Lung (tissue), 12 donors: ENCODE results near the gene RPL13A. TPM values are rescaled to one million over a fixed set of nuclear protein-coding genes. Genes with fewer than 3 reads are reported as not detected.

Experiments used
- ATAC-seq: fragments of 200-7000 bp; cut with Tn5 transposase; one replicate; pipeline ENCODE4 v1.9.1; 2020; ENCODE audit warnings: moderate number of reproducible peaks; ENCODE audit not compliant: insufficient read depth, low FRiP score
- DNase-seq, 3 donors: peaks; one replicate each; pipeline ENCODE4 v3.0.0-alpha.2; 2013 to 2017
- H3K27ac ChIP-seq, 2 donors: one replicate each; pipeline ENCODE4 v1.5.1; 2013; ENCODE audit warnings: mild to moderate bottlenecking in 2 of 2, moderate library complexity in 2 of 2, control low read depth in 1 of 2, inconsistent platforms in 1 of 2, low read depth in 1 of 2, low read length in 1 of 2
- H3K27me3 ChIP-seq, 3 donors: one replicate each; pipeline ENCODE4 v1.5.1; 2013; ENCODE audit warnings: low read length in 2 of 3; ENCODE audit not compliant: control insufficient read depth in 3 of 3, insufficient read depth in 3 of 3
- H3K36me3 ChIP-seq, 4 donors: one replicate each; pipeline ENCODE4 v1.5.1; 2013; ENCODE audit warnings: low read length in 4 of 4, mild to moderate bottlenecking in 1 of 4, moderate library complexity in 1 of 4; ENCODE audit not compliant: control insufficient read depth in 4 of 4, insufficient read depth in 4 of 4
- H3K4me1 ChIP-seq, 5 donors: one replicate each; pipeline ENCODE4 v1.5.1; 2013; ENCODE audit warnings: low read length in 5 of 5, mild to moderate bottlenecking in 2 of 5, moderate library complexity in 1 of 5; ENCODE audit not compliant: control insufficient read depth in 5 of 5, insufficient read depth in 5 of 5
- H3K4me3 ChIP-seq: one replicate; pipeline ENCODE4 v1.5.1; 2013; ENCODE audit warnings: mild to moderate bottlenecking, control low read depth, moderate library complexity
- H3K9ac ChIP-seq, 2 donors: one replicate each; pipeline ENCODE4 v1.5.1; 2013; ENCODE audit warnings: low read length in 2 of 2, control low read depth in 1 of 2; ENCODE audit not compliant: insufficient read depth in 1 of 2
- H3K9me3 ChIP-seq, 4 donors: one replicate each; pipeline ENCODE4 v1.5.1; 2013; ENCODE audit warnings: low read length in 3 of 4, mild to moderate bottlenecking in 1 of 4, moderate library complexity in 1 of 4; ENCODE audit not compliant: control insufficient read depth in 4 of 4, insufficient read depth in 3 of 4
- WGBS, 2 donors: extraction: QIAGEN DNeasy Blood & Tissue Kit; methylation state at CpG; one replicate each; pipeline ENCODE4 v1.1.7; 2013; 5-methylcytosine and 5-hydroxymethylcytosine counted together
- polyA plus RNA-seq, 2 donors: library from polyadenylated mRNA; stranded (reverse); fragments of 200-250 nt; gene quantifications; one replicate each; pipeline ENCODE4 v1.2.1, GENCODE V29; 2013
- total RNA-seq, 2 donors: library from RNA; depleted of rRNA in 1 of 2; stranded (reverse); fragments of >200 nt in 1 of 2; gene quantifications; one replicate each; pipeline ENCODE4 v1.2.1, GENCODE V29; 2014 to 2021
- TF ChIP-seq, protein P1 (sequence below): IDR thresholded peaks from 2 replicates; pipeline ENCODE4 v1.5.1; 2012; ENCODE audit warnings: mild to moderate bottlenecking; ENCODE audit errors: control extremely low read depth, extremely low read depth
- donor health status: control.
- donor health status: control.
- donor health status: Bipolar disorder and iron deficiency.
- donor health status: healthy.
- donor health status: DM: yes; HTN: yes; CAD: no.

RPL13A gene
- total and polyA plus RNA-seq, 4 donors: 1,499 to 2,816 (median 2,481) TPM

DNA sequence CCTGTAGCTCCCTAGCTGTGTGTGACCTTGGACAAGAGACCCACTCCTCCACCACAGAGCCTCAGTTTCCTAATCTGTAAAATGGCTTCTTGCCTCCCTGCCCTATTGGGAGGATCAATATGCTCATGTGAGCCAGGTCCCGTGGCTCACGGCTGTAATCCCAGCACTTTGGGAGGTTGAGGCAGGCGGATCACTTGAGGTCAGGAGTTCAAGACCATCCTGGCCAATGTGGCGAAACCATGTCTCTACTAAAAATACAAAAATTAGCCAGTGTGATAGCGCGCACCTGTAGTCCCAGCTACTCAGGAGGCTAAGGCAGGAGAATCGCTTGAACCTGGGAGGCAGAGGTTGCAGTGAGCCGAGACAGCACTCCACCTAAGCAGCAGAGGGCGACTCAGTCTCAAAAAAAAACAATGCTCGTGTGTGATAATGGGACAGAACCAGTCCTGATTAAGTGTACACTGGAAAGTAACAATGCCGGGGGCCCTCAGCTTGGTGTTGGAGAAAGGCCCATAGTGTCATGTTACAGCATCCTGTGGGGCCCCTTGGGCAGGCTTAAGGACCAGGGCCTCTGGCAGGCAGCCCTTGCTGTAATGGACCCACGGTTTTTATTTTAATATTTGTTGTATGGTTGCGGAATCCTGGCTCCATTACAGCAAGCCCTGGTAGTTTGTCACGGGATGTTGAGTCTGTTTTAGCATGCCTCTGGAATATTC is 15.6 kb downstream of the RPL13A start:
- peaks cover 5 to 19% (median 13%) of the 10 kb centered on the region in 4 donors for H3K36me3 ChIP-seq
- 49 to 57% methylated on average over 14 of the region's 14 CpGs for WGBS, 2 donors
- TF ChIP-seq, protein P1, sequence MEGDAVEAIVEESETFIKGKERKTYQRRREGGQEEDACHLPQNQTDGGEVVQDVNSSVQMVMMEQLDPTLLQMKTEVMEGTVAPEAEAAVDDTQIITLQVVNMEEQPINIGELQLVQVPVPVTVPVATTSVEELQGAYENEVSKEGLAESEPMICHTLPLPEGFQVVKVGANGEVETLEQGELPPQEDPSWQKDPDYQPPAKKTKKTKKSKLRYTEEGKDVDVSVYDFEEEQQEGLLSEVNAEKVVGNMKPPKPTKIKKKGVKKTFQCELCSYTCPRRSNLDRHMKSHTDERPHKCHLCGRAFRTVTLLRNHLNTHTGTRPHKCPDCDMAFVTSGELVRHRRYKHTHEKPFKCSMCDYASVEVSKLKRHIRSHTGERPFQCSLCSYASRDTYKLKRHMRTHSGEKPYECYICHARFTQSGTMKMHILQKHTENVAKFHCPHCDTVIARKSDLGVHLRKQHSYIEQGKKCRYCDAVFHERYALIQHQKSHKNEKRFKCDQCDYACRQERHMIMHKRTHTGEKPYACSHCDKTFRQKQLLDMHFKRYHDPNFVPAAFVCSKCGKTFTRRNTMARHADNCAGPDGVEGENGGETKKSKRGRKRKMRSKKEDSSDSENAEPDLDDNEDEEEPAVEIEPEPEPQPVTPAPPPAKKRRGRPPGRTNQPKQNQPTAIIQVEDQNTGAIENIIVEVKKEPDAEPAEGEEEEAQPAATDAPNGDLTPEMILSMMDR: peak; percentile 53
- H3K9ac ChIP-seq: peak overlapping the region in 1 of 2 donors; percentile 62
- no peak overlapping the region for H3K27ac ChIP-seq
- H3K27me3 ChIP-seq: no peaks in the 10 kb centered on the region
- DNase-seq: peak; percentile 90 to 97 (median 94)
- ATAC-seq: no peak
- no peak overlapping the region for H3K4me3 ChIP-seq
- no peaks in the 10 kb centered on the region for H3K9me3 ChIP-seq
- H3K4me1 ChIP-seq: peaks cover 0 to 23% (median 5%) of the 10 kb centered on the region in 5 donors

GRCh38 chr19:49503582-49503962 is 16.2 kb downstream of the RPL13A start:
- peak overlapping the region in 1 of 2 donors; percentile 62 for H3K9ac ChIP-seq
- H3K27ac ChIP-seq: no peak overlapping the region
- WGBS, 2 donors: 84 to 89% methylated on average over 9 of the region's 9 CpGs
- H3K36me3 ChIP-seq: peaks cover 4 to 15% (median 8%) of the 10 kb centered on the region in 4 donors
- H3K4me3 ChIP-seq: no peak overlapping the region
- peaks cover 0 to 19% (median 5%) of the 10 kb centered on the region in 5 donors for H3K4me1 ChIP-seq
- no peaks in the 10 kb centered on the region for H3K9me3 ChIP-seq
- no peaks in the 10 kb centered on the region for H3K27me3 ChIP-seq
- no peak for ATAC-seq
- DNase-seq: no peak
- TF ChIP-seq, protein P1: no peak

GRCh38 chr19:49506575-49507105 is 19.2 kb downstream of the RPL13A start:
- H3K9ac ChIP-seq: no peak overlapping the region
- H3K4me1 ChIP-seq: peaks cover 0 to 24% (median 6%) of the 10 kb centered on the region in 5 donors
- DNase-seq (peak in 1 of 3 donors; percentile 44), ATAC-seq (no peak)
- no peak overlapping the region for H3K27ac ChIP-seq
- H3K9me3 ChIP-seq: no peaks in the 10 kb centered on the region
- H3K4me3 ChIP-seq: no peak overlapping the region
- H3K27me3 ChIP-seq: no peaks in the 10 kb centered on the region
- TF ChIP-seq, protein P1: peak; percentile 75
- H3K36me3 ChIP-seq: no peaks in the 10 kb centered on the region
- WGBS, 2 donors: 21 to 22% methylated on average over 8 of the region's 8 CpGs
